Measurements from ENCODE around the gene TEN1.
"Not testable (repeated sequence)": the region's sequence is repeated elsewhere in the genome, so short reads cannot be mapped to it uniquely, and the experiment has no call there.

Gene TEN1

GRCh38 chr17:76027159-76027839, 48.3 kb downstream of the TEN1 start, which contains the start of gene EVPL:
Gene EVPL (minus strand): TSS chr17:76027306. CDS start chr17:76027198, 108 bp downstream.
- DNase-seq (ENCODE audit: low read depth): no peak

- DNase-seq (ENCODE audit: low read depth): no peak
Measured at GRCh38 chr17:76032073-76032779, 53.2 kb downstream of the TEN1 start.

GRCh38 chr17:76032780-76033108, 53.7 kb downstream of the TEN1 start:
- no peak for DNase-seq (ENCODE audit: low read depth)

GRCh38 chr17:76033139-76033538, 54.1 kb downstream of the TEN1 start:
- no peak for DNase-seq (ENCODE audit: low read depth)

- no peak for DNase-seq (ENCODE audit: low read depth)
Measured at GRCh38 chr17:76034428-76035350, 55.6 kb downstream of the TEN1 start.

GRCh38 chr17:76036497-76037261, 57.6 kb downstream of the TEN1 start:
- no peak for DNase-seq (ENCODE audit: low read depth)

- DNase-seq (ENCODE audit: low read depth): no peak
Measured at GRCh38 chr17:76038050-76038449, 59.0 kb downstream of the TEN1 start.

- no peak for DNase-seq (ENCODE audit: low read depth)
Measured at GRCh38 chr17:76039121-76039520, 60.1 kb downstream of the TEN1 start.

- no peak for DNase-seq (ENCODE audit: low read depth)
Measured at GRCh38 chr17:76040376-76040775, 61.3 kb downstream of the TEN1 start.

- not testable (repeated sequence) for DNase-seq (ENCODE audit: low read depth)
Measured at GRCh38 chr17:76042868-76043267, 63.8 kb downstream of the TEN1 start.

GRCh38 chr17:76044475-76045007, 65.5 kb downstream of the TEN1 start:
- DNase-seq (ENCODE audit: low read depth): not testable (repeated sequence)

- no peak for DNase-seq (ENCODE audit: low read depth)
Measured at GRCh38 chr17:76046064-76046463, 67.0 kb downstream of the TEN1 start.

- no peak for DNase-seq (ENCODE audit: low read depth)
Measured at GRCh38 chr17:76048025-76048605, 69.1 kb downstream of the TEN1 start.

GRCh38 chr17:76048711-76049110, 69.7 kb downstream of the TEN1 start:
- no peak for DNase-seq (ENCODE audit: low read depth)

- no peak for DNase-seq (ENCODE audit: low read depth)
Measured at GRCh38 chr17:76049239-76049638, 70.2 kb downstream of the TEN1 start.

- DNase-seq (ENCODE audit: low read depth): no peak
Measured at GRCh38 chr17:76049836-76050537, 70.9 kb downstream of the TEN1 start.
